ENCODE results near the gene SLC16A10. TPM values are rescaled to one million over a fixed set of nuclear protein-coding genes. Genes with fewer than 3 reads are reported as not detected.

Gene SLC16A10
- total and polyA plus RNA-seq, 2 donors (not counting 3 experiments of a cell fraction or from before 2014, with no cell fraction given), result not detected

DNA sequence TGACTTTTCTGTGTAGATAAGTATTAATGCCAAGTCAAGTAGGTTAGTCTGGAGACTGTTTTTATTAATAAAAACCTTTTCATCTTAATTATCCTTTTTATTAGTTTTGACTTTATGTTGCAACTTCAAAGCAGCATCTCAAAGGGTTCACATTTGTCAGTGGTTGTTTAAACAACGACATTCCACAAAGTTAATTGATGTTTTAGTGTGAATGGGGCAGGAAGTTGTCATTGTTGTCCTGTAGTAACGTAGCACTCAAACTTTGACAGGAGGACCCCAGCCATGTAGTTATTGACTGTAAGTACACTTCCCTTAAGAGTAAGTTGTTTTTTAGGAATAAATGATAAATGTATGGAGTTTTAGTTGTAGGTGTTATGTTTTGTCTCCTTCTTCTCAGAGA, 11.3 kb downstream of the SLC16A10 start:
- ChIA-PET CTCF (no interaction called here), POLR2A (no interaction called here)

More for the DNA sequence above, 11.3 kb downstream of the SLC16A10 start:
- BruUV-seq (replicated peaks), result no TSS peak
- FAIRE-seq (no peak), DNase-seq (ENCODE audit: low read depth, low spot score) (no peak)
- no peaks in the 10 kb centered on the region for H3K9me3 ChIP-seq (replicated peaks; ENCODE audit: control insufficient read depth, insufficient read depth, low read length)
- H4K20me1 ChIP-seq (replicated peaks; ENCODE audit: control insufficient read depth, extremely low read depth, insufficient read depth, low read length), result no peaks in the 10 kb centered on the region
- no peak overlapping the region for H3K4me2 ChIP-seq (ENCODE audit: insufficient read depth, low read length)
- TF ChIP-seq FOS (IDR thresholded peaks at IDR 0.05; ENCODE audit: borderline replicate concordance, insufficient read depth, low read length), result no peak
- TF ChIP-seq GATA2 (IDR thresholded peaks at IDR 0.05; ENCODE audit: insufficient read depth, insufficient read length, low read depth, low read length), result no peak
- no peak for TF ChIP-seq POLR2A (IDR thresholded peaks at IDR 0.05; ENCODE audit: low read depth, low read length)
- no peak for TF ChIP-seq MYC (IDR thresholded peaks at IDR 0.05; ENCODE audit: low read depth, low read length)
- TF ChIP-seq EZH2 (IDR thresholded peaks at IDR 0.05; ENCODE audit: borderline replicate concordance, low read depth, low read length, severe bottlenecking), result no peak
- no peak for TF ChIP-seq POLR2AphosphoS5 (IDR thresholded peaks at IDR 0.05; ENCODE audit: insufficient read depth, low read depth, low read length)
- TF ChIP-seq, protein P1, sequence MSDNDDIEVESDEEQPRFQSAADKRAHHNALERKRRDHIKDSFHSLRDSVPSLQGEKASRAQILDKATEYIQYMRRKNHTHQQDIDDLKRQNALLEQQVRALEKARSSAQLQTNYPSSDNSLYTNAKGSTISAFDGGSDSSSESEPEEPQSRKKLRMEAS (IDR thresholded peaks at IDR 0.05; ENCODE audit: insufficient read depth, insufficient read length), result no peak
- TF ChIP-seq, protein P2, sequence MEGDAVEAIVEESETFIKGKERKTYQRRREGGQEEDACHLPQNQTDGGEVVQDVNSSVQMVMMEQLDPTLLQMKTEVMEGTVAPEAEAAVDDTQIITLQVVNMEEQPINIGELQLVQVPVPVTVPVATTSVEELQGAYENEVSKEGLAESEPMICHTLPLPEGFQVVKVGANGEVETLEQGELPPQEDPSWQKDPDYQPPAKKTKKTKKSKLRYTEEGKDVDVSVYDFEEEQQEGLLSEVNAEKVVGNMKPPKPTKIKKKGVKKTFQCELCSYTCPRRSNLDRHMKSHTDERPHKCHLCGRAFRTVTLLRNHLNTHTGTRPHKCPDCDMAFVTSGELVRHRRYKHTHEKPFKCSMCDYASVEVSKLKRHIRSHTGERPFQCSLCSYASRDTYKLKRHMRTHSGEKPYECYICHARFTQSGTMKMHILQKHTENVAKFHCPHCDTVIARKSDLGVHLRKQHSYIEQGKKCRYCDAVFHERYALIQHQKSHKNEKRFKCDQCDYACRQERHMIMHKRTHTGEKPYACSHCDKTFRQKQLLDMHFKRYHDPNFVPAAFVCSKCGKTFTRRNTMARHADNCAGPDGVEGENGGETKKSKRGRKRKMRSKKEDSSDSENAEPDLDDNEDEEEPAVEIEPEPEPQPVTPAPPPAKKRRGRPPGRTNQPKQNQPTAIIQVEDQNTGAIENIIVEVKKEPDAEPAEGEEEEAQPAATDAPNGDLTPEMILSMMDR (IDR thresholded peaks at IDR 0.05; ENCODE audit: extremely low read depth in 1 of 2, insufficient read depth in 1 of 2, low read depth in 1 of 2, low read length in 2 of 2), result no peak
- no peak for TF ChIP-seq JUN (IDR thresholded peaks at IDR 0.05; ENCODE audit: borderline replicate concordance, insufficient read depth, insufficient read length, low read depth)
- dilution Hi-C loops (cut with MboI; ENCODE audit: extremely low pct_ligation_motif_present, low sequenced_read_pairs) (no loop called here), intact Hi-C loops (cut with micrococcal nuclease) (no loop called here)
- no peaks in the 10 kb centered on the region for H3K79me2 ChIP-seq (ENCODE audit: control insufficient read depth, insufficient read depth, low read length)
- H3K27me3 ChIP-seq (ENCODE audit: control insufficient read depth in 2 of 2, insufficient read depth in 2 of 2, low read length in 2 of 2), result peaks cover 3 to 20% of the 10 kb centered on the region in 2 experiments
- no peak overlapping the region for H3K9ac ChIP-seq (replicated peaks; ENCODE audit: extremely low read depth, insufficient read depth, low read length)
- no peak overlapping the region for H3K4me3 ChIP-seq (replicated peaks in 1 of 3; ENCODE audit: insufficient read depth in 1 of 3, low read depth in 1 of 3, low read length in 3 of 3)
- H3K36me3 ChIP-seq (ENCODE audit: control insufficient read depth in 2 of 2, extremely low read depth in 1 of 2, insufficient read depth in 2 of 2, low read length in 2 of 2), result no peaks in the 10 kb centered on the region
- no peak overlapping the region for H3K27ac ChIP-seq (ENCODE audit: insufficient read depth, low read depth, low read length)
- H3K9me1 ChIP-seq (replicated peaks; ENCODE audit: control insufficient read depth, extremely low read depth, insufficient read depth, low read length), result no peaks in the 10 kb centered on the region
- H2AFZ ChIP-seq (ENCODE audit: low read depth, low read length), result no peak overlapping the region
- no peaks in the 10 kb centered on the region for H3K4me1 ChIP-seq (ENCODE audit: control insufficient read depth, extremely low read depth, insufficient read depth, low read length)

All from endothelial cell of umbilical vein (primary cell).